22Rv1 (cell line): ENCODE data around the gene CHI3L2.

Experiments
- ZFX ChIP-seq: fragments of 450-650 bp; IDR thresholded peaks from 2 replicates; pipeline ENCODE4 v1.6.1; 2017; ENCODE audit warnings: antibody characterized with exemption, borderline replicate concordance
- TF ChIP-seq, protein P1 (sequence below): fragments of 450-650 bp; IDR thresholded peaks from 2 replicates; pipeline ENCODE4 v1.5.1; 2017; ENCODE audit warnings: mild to moderate bottlenecking

DNA sequence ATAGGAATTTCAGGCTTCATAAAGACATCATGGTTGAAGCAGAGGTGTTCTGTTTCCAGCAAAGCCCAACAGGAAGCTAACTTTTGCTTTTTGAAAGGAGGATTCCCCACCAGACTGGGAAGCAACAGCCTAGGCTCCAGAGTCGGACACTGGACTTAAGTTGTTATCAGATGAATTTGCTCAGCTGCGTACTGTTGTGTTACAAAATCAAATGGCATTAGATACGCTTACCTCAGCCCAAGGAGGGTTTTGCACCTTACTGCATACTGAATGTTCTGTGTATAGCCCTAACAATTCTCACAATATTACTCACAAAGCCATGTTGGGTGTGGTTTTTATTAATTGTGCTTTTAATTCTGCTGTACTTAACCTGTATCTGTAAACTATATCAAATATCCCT, 62.6 kb downstream of the CHI3L2 start:
- TF ChIP-seq, protein P1, sequence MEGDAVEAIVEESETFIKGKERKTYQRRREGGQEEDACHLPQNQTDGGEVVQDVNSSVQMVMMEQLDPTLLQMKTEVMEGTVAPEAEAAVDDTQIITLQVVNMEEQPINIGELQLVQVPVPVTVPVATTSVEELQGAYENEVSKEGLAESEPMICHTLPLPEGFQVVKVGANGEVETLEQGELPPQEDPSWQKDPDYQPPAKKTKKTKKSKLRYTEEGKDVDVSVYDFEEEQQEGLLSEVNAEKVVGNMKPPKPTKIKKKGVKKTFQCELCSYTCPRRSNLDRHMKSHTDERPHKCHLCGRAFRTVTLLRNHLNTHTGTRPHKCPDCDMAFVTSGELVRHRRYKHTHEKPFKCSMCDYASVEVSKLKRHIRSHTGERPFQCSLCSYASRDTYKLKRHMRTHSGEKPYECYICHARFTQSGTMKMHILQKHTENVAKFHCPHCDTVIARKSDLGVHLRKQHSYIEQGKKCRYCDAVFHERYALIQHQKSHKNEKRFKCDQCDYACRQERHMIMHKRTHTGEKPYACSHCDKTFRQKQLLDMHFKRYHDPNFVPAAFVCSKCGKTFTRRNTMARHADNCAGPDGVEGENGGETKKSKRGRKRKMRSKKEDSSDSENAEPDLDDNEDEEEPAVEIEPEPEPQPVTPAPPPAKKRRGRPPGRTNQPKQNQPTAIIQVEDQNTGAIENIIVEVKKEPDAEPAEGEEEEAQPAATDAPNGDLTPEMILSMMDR = no peak
- no peak for TF ChIP-seq ZFX
